GM12864 (cell line): ENCODE measurements around the gene FCRL5.

Experiments
- DNase-seq: peaks from one replicate; pipeline ENCODE4 v3.0.0-alpha.2; 2011; ENCODE audit warnings: low read depth
- H3K4me3 ChIP-seq: 2 replicates; pipeline ENCODE4 v1.5.1; 2011; ENCODE audit warnings: mild to moderate bottlenecking, low read depth, low read length, control low read depth
- TF ChIP-seq, protein P1 (sequence below): IDR thresholded peaks from 2 replicates; pipeline ENCODE4 v1.5.1; 2011; ENCODE audit warnings: low read depth, mild to moderate bottlenecking, moderate library complexity, low read length, control low read depth, inconsistent platforms; ENCODE audit errors: missing control alignments

FCRL5 gene

DNA sequence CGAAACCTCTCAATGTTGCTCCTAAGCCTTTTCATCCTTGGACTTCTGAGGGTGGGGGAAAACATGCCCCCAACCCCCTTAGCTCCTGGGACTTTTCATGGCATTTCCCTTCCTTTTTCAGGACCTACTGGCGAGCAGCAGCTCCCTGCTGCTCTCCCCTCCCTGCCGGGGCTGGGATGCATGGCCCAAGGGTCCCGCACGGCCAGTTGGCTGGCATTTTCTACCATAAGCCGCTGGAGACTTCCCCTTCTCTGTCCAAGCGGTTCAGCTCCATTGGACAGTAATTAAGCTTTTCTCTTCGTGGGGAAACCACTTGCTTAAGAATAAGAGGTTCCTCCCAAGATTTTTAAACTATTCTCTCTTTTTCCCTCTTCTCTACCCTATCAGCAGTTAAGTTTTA lies 52.8 kb downstream of the FCRL5 start:
- no peak overlapping the region for H3K4me3 ChIP-seq
- TF ChIP-seq, protein P1, sequence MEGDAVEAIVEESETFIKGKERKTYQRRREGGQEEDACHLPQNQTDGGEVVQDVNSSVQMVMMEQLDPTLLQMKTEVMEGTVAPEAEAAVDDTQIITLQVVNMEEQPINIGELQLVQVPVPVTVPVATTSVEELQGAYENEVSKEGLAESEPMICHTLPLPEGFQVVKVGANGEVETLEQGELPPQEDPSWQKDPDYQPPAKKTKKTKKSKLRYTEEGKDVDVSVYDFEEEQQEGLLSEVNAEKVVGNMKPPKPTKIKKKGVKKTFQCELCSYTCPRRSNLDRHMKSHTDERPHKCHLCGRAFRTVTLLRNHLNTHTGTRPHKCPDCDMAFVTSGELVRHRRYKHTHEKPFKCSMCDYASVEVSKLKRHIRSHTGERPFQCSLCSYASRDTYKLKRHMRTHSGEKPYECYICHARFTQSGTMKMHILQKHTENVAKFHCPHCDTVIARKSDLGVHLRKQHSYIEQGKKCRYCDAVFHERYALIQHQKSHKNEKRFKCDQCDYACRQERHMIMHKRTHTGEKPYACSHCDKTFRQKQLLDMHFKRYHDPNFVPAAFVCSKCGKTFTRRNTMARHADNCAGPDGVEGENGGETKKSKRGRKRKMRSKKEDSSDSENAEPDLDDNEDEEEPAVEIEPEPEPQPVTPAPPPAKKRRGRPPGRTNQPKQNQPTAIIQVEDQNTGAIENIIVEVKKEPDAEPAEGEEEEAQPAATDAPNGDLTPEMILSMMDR: no peak
- no peak for DNase-seq

DNA sequence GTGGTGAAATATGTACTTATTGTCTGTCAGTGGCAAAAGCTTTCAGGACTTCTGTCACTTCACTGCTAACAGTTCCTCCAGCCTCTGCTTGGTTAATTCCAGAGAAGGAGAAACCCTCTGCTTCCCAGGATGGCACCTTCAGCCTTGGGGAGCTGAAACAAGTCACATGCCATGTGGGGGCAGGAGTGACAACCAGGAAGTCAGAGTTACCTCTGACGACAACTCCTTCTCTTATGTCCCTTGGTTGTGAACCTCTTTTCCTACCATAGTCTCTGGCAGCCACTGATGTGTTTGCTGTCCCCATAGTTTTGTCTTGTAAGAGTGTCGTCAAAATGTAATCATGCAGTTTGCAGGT lies 53.6 kb downstream of the FCRL5 start:
- H3K4me3 ChIP-seq: no peak overlapping the region
- DNase-seq: no peak
- TF ChIP-seq, protein P1: no peak

GRCh38 chr1:157497987-157498735 lies 54.2 kb downstream of the FCRL5 start:
- no peak overlapping the region for H3K4me3 ChIP-seq
- no peak for DNase-seq
- TF ChIP-seq, protein P1: no peak

DNA sequence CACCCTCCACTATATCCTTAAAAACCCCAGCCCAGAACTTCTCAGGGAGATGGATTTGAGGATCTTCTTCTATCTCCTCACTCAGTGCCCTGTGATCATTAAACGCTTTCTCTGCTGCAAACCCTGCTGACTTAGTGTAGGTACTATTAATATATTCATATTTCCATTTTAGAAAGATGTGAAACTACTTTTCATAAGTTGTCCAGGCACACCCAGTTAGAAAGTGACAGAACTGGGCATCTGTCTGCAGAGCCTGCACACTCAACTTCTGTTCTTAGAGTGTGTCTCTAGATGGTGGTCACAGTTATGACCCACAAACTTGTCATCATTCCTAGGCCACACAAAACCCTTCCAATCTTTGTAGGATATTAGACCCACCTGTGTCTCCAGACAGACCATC lies 55.0 kb downstream of the FCRL5 start:
- TF ChIP-seq, protein P1: no peak
- no peak overlapping the region for H3K4me3 ChIP-seq
- DNase-seq: no peak

GRCh38 chr1:157496121-157496526 lies 56.2 kb downstream of the FCRL5 start:
- no peak for DNase-seq
- H3K4me3 ChIP-seq: no peak overlapping the region
- TF ChIP-seq, protein P1: peak; percentile 80

- no peak for DNase-seq
- H3K4me3 ChIP-seq: no peak overlapping the region
- TF ChIP-seq, protein P1: no peak
Measured at GRCh38 chr1:157495285-157495684, 57.0 kb downstream of the FCRL5 start.

GRCh38 chr1:157494093-157494492 lies 58.2 kb downstream of the FCRL5 start:
- TF ChIP-seq, protein P1: no peak
- no peak overlapping the region for H3K4me3 ChIP-seq
- no peak for DNase-seq
